Progenitor cell of endocrine pancreas (in vitro differentiated cells): ENCODE measurements around the gene ZNF669. TPM values are rescaled to one million over a fixed set of nuclear protein-coding genes. Genes with fewer than 3 reads are reported as not detected.

Source experiments
- DNase-seq: peaks from one replicate; pipeline ENCODE4 v3.0.0; 2021; ENCODE audit warnings: low spot score; ENCODE audit not compliant: unreplicated experiment
- H3K27ac Mint-ChIP-seq: 2 replicates; pipeline ENCODE4 v1.8.0; 2021; ENCODE audit warnings: mild to moderate bottlenecking, moderate library complexity, mixed read lengths
- H3K27me3 Mint-ChIP-seq: 2 replicates; pipeline ENCODE4 v1.8.0; 2021; ENCODE audit warnings: mixed read lengths
- H3K36me3 Mint-ChIP-seq: 2 replicates; pipeline ENCODE4 v1.8.0; 2022; ENCODE audit warnings: mixed read lengths; ENCODE audit not compliant: insufficient read depth
- H3K4me1 Mint-ChIP-seq: 2 replicates; pipeline ENCODE4 v1.8.0; 2021; ENCODE audit warnings: low read depth, mixed read lengths
- H3K4me3 Mint-ChIP-seq: 2 replicates; pipeline ENCODE4 v1.8.0; 2021; ENCODE audit warnings: low read depth, mild to moderate bottlenecking, moderate library complexity, mixed read lengths
- H3K9me3 Mint-ChIP-seq: 2 replicates; pipeline ENCODE4 v1.8.0; 2021; ENCODE audit warnings: low read depth, mixed read lengths
- total RNA-seq: library from RNA; stranded (reverse); gene quantifications from 2 replicates; pipeline ENCODE4 v1.2.1, GENCODE V29; 2021
- TF ChIP-seq, protein P1 (sequence below): fragments of 200-600 bp; sonication (generic); IDR thresholded peaks from one replicate; pipeline ENCODE4 v1.5.0; 2021; ENCODE audit warnings: antibody characterized with exemption, mild to moderate bottlenecking; ENCODE audit not compliant: unreplicated experiment

Gene ZNF669
- total RNA-seq, 1 donor from 2014 or later = 19.7 TPM

- H3K4me3 Mint-ChIP-seq = peak overlapping the region; percentile 48
- H3K27me3 Mint-ChIP-seq = no peaks in the 10 kb centered on the region
- H3K27ac Mint-ChIP-seq = no peak overlapping the region
- H3K4me1 Mint-ChIP-seq = peaks cover 8% of the 10 kb centered on the region
- peaks cover 2% of the 10 kb centered on the region for H3K36me3 Mint-ChIP-seq
- no peak for DNase-seq
- no peaks in the 10 kb centered on the region for H3K9me3 Mint-ChIP-seq
- TF ChIP-seq, protein P1, sequence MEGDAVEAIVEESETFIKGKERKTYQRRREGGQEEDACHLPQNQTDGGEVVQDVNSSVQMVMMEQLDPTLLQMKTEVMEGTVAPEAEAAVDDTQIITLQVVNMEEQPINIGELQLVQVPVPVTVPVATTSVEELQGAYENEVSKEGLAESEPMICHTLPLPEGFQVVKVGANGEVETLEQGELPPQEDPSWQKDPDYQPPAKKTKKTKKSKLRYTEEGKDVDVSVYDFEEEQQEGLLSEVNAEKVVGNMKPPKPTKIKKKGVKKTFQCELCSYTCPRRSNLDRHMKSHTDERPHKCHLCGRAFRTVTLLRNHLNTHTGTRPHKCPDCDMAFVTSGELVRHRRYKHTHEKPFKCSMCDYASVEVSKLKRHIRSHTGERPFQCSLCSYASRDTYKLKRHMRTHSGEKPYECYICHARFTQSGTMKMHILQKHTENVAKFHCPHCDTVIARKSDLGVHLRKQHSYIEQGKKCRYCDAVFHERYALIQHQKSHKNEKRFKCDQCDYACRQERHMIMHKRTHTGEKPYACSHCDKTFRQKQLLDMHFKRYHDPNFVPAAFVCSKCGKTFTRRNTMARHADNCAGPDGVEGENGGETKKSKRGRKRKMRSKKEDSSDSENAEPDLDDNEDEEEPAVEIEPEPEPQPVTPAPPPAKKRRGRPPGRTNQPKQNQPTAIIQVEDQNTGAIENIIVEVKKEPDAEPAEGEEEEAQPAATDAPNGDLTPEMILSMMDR = no peak
Measured at GRCh38 chr1:247113094-247113497, 8.9 kb upstream of the ZNF669 start.

DNA sequence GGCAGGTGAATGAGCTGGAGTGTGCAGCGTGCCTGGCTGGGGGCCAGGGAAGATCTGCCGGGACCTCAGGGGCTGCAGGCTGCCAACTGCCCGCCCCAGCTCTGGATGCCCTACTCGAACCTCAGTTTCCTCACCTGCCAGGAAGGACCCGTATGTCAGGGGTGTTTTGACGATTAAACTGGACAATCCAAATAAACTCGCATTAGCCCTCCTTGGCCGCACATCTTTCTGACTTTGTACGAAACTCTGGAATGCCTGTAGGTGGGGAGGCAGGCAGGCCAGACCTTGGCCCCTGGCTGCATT is 8.3 kb upstream of the ZNF669 start:
- TF ChIP-seq, protein P1 = no peak
- peak overlapping the region; percentile 64 for H3K27ac Mint-ChIP-seq
- H3K4me1 Mint-ChIP-seq = peaks cover 8% of the 10 kb centered on the region
- H3K36me3 Mint-ChIP-seq = peaks cover 2% of the 10 kb centered on the region
- H3K4me3 Mint-ChIP-seq = peak overlapping the region; percentile 64
- no peak for DNase-seq
- no peaks in the 10 kb centered on the region for H3K27me3 Mint-ChIP-seq
- H3K9me3 Mint-ChIP-seq = no peaks in the 10 kb centered on the region

- TF ChIP-seq, protein P1 = no peak
- Mint-ChIP-seq H3K4me3 (peak overlapping the region; percentile 86), H3K4me1 (peaks cover 8% of the 10 kb centered on the region), H3K27ac (peak overlapping the region; percentile 97), H3K9me3 (no peaks in the 10 kb centered on the region), H3K36me3 (peaks cover 2% of the 10 kb centered on the region), H3K27me3 (no peaks in the 10 kb centered on the region)
- peak; percentile 58 for DNase-seq
Measured at GRCh38 chr1:247111700-247112478, 7.7 kb upstream of the ZNF669 start.

DNA sequence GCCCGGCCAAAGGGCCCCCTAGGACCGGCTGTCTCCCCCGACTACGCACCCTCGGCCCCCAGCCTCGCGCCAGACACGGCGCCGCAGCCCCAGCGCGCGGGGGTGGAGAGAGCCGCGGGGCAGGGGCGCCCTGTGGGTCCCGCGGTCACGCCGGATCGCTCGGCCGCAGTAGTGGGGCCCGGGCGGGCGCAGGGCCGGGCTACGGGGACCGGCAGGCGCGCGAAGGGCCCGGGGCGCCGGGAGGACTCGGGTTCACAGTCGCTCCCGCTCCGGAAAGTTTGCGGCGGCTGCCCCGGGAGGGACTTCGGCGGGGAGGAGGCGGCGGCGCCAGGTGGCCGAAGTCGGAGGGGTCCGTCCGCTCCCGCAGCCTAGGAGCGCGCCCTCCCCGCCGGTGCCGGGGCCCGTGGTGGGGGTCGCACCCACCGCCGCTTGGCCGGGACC is 7.1 kb upstream of the ZNF669 start:
- Mint-ChIP-seq H3K27me3 (no peaks in the 10 kb centered on the region), H3K36me3 (peaks cover 3% of the 10 kb centered on the region), H3K4me1 (peaks cover 9% of the 10 kb centered on the region), H3K4me3 (peak overlapping the region; percentile 77), H3K9me3 (no peaks in the 10 kb centered on the region), H3K27ac (peak overlapping the region; percentile 95)
- peak; percentile 34 for DNase-seq
- TF ChIP-seq, protein P1 = no peak

DNA sequence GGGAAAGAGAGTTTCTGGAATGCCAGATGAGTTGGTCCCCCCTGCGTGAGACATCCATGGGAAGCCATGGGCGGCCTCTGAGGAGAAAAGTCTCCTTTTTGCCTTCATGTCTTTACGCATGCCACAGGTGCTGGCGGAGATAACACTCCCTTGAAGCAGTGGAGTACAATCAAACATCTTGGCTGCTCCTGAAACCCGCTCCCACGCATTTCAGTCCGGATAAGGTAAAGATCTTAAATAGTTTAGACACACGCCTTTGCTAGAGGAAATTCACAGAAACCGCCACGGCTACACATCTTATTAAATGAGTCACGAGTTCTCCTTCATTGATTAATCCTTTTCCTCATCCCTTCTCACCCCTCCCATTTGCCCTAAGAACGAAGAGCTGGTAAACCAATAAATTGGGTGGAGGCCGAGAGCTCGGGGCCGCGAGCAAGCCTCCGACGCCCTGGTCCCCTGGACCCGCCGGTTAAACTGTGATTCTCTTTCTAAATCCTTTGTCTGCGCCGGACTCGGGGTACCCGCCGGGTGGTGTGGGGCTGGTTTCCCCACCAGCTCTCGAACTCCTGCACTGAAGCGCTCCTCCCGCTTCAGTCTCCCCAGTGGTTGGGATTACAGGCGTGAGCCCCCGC is 6.6 kb upstream of the ZNF669 start:
- TF ChIP-seq, protein P1 = no peak
- peak overlapping the region; percentile 77 for H3K4me3 Mint-ChIP-seq
- peaks cover 4% of the 10 kb centered on the region for H3K36me3 Mint-ChIP-seq
- no peaks in the 10 kb centered on the region for H3K27me3 Mint-ChIP-seq
- H3K9me3 Mint-ChIP-seq = no peaks in the 10 kb centered on the region
- DNase-seq = no peak
- H3K4me1 Mint-ChIP-seq = peaks cover 13% of the 10 kb centered on the region
- H3K27ac Mint-ChIP-seq = peak overlapping the region; percentile 95
